AG04450 (cell line): ENCODE results near the gene PSAT1. TPM values are rescaled to one million over a fixed set of nuclear protein-coding genes. Genes with fewer than 3 reads are reported as not detected.
"Not testable (repeated sequence)": the region's sequence is repeated elsewhere in the genome, so short reads cannot be mapped to it uniquely, and the experiment has no call there.

Experiments
- CTCF ChIA-PET: fragments of 300-600, 350-600 bp; formaldehyde crosslinking; extraction: SDS; loops from one replicate; lab custom pipeline; 2022; ENCODE audit warnings: antibody characterized with exemption, inconsistent platforms; lab: Charles Lee
- POLR2A ChIA-PET: fragments of 350-600 bp; formaldehyde crosslinking; extraction: SDS; loops from one replicate; lab custom pipeline; 2021; ENCODE audit warnings: antibody characterized with exemption, inconsistent platforms; lab: Yijun Ruan, JAX
- DNase-seq: peaks from one replicate; pipeline ENCODE4 v3.0.0-alpha.2; 2011; ENCODE audit warnings: low read depth, low spot score
- H3K27ac ChIP-seq: one replicate; pipeline ENCODE4 v1.5.1; 2012; ENCODE audit warnings: low read depth, low read length, control low read depth
- H3K27me3 ChIP-seq: one replicate; pipeline ENCODE4 v1.6.0; 2012; ENCODE audit warnings: low read length; ENCODE audit not compliant: control insufficient read depth, insufficient read depth
- H3K4me3 ChIP-seq: 2 replicates; pipeline ENCODE4 v1.5.1; 2011; ENCODE audit warnings: mild to moderate bottlenecking, low read depth, low read length, control low read depth
- H3K9me3 ChIP-seq: 2 replicates; pipeline ENCODE4 v1.5.1; 2012; ENCODE audit warnings: low read length; ENCODE audit not compliant: control insufficient read depth, insufficient read depth
- polyA plus RNA-seq: library from polyadenylated mRNA; depleted of rRNA; stranded (reverse); fragments of >200 nt; gene quantifications from 2 replicates; pipeline ENCODE4 v1.2.3, GENCODE V29; 2011
- TF ChIP-seq, protein P1 (sequence below): IDR thresholded peaks from 2 replicates; pipeline ENCODE4 v1.5.1; 2011; ENCODE audit warnings: low read depth, low read length, control low read depth, inconsistent platforms

Gene PSAT1
- polyA plus RNA-seq, 1 experiment: 271 TPM

DNA sequence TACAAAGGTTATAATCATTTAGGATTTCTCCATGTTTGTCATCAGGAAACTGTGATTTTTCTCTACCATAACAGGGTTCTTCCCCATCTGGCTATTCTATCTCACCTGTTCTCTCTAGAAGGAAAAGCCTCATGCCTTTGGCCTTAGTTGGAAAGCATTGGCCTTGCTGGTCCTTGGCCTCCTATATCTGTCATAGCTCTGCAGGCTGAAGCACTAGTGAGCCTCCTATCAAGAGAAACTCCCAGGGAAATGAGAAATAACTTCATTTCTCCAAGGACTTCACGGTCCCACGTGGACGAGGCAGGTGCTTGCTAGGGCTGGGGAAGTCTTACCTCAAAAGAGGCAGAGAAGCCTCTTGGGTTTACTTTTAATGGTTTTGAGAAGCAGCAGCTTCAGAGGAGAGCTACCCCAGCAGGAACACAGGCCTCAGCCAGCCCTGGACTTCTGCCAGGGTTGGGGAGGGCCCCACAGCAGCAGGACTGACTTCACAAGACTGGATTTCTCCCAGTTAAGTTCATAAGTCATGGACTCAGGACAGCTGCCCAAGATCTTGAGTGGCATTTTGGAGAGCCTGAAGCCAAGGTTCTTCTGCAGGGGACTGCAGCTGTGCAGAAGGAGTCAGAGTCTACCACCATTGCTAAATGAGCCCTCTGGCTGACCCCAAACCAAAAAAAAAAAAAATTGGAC, 15.8 kb upstream of the PSAT1 start:
- TF ChIP-seq, protein P1, sequence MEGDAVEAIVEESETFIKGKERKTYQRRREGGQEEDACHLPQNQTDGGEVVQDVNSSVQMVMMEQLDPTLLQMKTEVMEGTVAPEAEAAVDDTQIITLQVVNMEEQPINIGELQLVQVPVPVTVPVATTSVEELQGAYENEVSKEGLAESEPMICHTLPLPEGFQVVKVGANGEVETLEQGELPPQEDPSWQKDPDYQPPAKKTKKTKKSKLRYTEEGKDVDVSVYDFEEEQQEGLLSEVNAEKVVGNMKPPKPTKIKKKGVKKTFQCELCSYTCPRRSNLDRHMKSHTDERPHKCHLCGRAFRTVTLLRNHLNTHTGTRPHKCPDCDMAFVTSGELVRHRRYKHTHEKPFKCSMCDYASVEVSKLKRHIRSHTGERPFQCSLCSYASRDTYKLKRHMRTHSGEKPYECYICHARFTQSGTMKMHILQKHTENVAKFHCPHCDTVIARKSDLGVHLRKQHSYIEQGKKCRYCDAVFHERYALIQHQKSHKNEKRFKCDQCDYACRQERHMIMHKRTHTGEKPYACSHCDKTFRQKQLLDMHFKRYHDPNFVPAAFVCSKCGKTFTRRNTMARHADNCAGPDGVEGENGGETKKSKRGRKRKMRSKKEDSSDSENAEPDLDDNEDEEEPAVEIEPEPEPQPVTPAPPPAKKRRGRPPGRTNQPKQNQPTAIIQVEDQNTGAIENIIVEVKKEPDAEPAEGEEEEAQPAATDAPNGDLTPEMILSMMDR: no peak
- CTCF ChIA-PET: interaction anchor here (0.6 to 0.9 kb wide), 2 partner anchors 15 to 16 kb away, joined by 3 read pairs; partner anchors contain the start of gene PSAT1
- Histone ChIP-seq H3K27ac (no peak overlapping the region), H3K9me3 (no peaks in the 10 kb centered on the region), H3K4me3 (no peak overlapping the region), H3K27me3 (no peaks in the 10 kb centered on the region)
- POLR2A ChIA-PET: interaction anchor here (0.5 to 1.9 kb wide), 4 partner anchors 15 to 34 kb away, joined by 3 to 10 read pairs (median 3); partner anchors contain the start of gene PSAT1
- no peak for DNase-seq

- H3K4me3 ChIP-seq, CTCF ChIA-PET: not testable (repeated sequence)
- POLR2A ChIA-PET: interaction anchor here (1.6 kb wide), 1 partner anchor 13 kb away, joined by 5 read pairs; the partner anchor contains the start of gene PSAT1
Observed at GRCh38 chr9:78284181-78284580, 12.7 kb upstream of the PSAT1 start.

DNA sequence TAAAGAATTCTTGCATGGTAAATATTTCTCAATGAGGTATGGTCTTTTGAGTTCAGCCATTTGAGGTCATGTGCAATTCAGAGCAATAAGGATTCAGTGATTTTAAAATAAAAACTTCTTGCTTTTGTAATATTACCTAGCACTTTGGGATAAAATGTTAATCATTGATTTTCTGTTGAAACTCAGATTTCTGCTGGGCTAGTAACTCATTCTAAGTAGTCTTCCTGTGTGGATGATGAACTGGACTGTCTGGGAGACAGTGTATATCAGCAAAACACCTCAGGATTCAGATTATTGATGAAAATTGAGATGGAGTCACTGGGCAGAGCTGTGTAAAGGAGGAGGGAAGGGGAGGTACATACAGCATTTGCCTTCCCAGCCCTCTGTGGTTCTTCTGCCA, 10.8 kb upstream of the PSAT1 start:
- H3K27me3 ChIP-seq: no peaks in the 10 kb centered on the region
- no peak overlapping the region for H3K4me3 ChIP-seq
- H3K9me3 ChIP-seq: no peaks in the 10 kb centered on the region
- TF ChIP-seq, protein P1: no peak
- no peak overlapping the region for H3K27ac ChIP-seq
- ChIA-PET CTCF (no interaction called here), POLR2A (no interaction called here)
- DNase-seq: no peak

More at GRCh38 chr9:78284181-78284580, 12.7 kb upstream of the PSAT1 start:
- not testable (repeated sequence) for H3K9me3 ChIP-seq, H3K27me3 ChIP-seq, DNase-seq, H3K27ac ChIP-seq

- ChIA-PET CTCF (no interaction called here), POLR2A (no interaction called here)
- H3K27me3 ChIP-seq: no peaks in the 10 kb centered on the region
- TF ChIP-seq, protein P1: no peak
- DNase-seq: no peak
- no peak overlapping the region for H3K27ac ChIP-seq
- no peak overlapping the region for H3K4me3 ChIP-seq
- no peaks in the 10 kb centered on the region for H3K9me3 ChIP-seq
Observed at GRCh38 chr9:78286946-78287388, 10.0 kb upstream of the PSAT1 start.

GRCh38 chr9:78288214-78288892, 8.6 kb upstream of the PSAT1 start:
- ChIA-PET CTCF (no interaction called here), POLR2A (no interaction called here)
- Histone ChIP-seq H3K4me3 (no peak overlapping the region), H3K9me3 (no peaks in the 10 kb centered on the region), H3K27me3 (no peaks in the 10 kb centered on the region), H3K27ac (no peak overlapping the region)
- DNase-seq: no peak
- TF ChIP-seq, protein P1: no peak
